KG1 (cell line): ENCODE data around the gene GSK3A.

Experiments used
- DNase-seq: peaks from one replicate; lab custom pipeline; 2025; lab: John Stamatoyannopoulos, UW

GSK3A gene

DNA sequence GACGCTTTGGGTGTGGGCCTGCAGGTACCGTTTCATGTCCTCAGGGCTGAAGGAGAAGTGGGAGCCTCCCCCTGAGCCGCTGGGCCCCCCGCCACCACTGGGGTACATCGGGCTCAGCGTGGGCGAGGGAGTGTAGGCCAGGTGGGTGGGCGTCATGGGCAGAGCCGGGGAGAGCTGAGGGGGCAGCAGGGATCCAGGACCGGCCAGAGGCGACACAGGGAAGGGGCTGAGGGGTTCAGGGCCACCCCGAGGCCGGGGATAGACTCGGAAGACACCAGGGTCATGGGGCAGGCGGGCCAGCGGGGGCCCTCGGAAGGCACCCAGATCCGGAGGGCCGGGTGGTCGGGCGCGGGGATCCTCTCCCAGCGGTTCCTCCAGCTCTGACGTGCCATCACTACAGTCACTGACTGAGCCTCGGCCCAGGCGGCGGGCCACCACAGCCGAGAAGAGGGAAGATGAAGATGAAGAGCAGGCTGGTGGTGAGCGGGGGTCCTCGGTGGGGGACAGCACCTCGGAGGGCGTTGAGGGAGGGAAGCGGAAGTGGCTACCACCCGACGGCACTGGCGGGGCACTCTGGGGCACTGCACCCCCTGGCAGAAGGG lies 6.8 kb upstream of the GSK3A start:
- DNase-seq, result no peak

DNA sequence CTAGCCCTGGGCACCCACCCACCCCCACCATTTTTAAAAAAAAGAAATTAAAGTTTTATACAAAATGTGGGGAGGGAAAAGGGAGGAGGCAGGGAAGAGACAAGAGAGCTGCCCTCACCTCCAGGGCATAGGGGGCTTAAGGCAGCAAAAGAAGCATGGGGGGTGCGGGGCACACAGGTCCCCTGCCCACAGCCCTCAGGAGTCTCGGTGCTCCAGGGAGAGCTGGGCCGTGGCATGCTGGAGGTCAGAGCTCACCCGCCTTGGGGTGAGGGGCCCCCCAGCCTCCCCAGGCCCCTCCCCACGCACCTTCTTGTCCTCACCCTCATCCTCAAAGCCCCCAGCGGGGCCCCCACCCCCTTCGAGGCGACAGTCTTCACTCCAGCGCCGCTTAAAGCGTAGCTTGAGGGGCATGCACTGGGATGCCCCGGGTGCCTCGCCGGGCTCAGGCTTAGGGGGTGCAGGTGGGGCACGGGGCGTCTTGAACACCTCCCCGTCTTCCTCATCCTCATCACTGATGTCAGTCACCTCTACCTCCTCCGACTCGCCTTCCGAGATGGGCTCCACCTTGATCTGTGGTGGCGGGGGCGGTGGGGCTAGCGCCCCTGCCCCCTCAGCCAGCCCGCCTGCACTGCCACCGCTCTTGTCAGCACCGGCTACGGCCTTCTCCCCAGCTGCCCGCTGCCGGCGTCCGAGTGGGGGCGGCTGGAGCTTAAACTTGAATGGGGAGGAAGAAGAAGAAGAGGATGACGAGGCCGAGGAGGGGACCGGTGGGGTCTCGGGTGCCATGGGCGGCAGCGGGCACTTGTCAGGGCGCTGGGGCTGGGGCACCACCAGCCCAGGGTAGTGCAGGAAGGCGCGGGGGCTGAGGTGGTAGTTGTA lies 6.1 kb upstream of the GSK3A start:
- DNase-seq, result no peak

DNA sequence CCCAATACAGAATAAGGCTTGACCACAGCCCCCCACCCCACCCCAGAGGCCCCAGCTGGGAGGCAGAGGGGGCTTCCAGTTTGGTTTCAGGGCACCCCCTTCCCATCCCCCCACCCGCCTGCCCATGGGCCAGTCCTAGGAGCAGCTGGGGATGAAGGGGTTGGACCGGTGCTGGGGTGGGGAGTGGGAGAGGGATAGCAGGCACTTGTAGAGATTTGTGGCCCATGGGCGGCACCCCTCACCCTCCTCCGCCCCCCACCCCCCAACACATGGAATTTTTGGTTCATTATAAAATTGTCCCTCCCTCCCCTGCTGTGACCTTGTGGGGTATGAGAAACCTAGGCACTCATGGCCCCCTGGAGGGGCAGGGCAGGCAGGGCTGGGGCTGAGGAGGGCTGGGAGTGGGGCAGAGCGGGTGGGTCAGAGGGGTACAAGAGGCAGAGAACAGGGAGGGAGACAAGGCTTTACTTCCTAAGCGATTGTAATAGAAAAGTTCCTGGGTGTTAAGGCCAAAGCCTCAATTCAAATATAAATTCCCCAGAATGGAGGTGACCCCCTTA lies 5.3 kb upstream of the GSK3A start:
- no peak for DNase-seq

DNA sequence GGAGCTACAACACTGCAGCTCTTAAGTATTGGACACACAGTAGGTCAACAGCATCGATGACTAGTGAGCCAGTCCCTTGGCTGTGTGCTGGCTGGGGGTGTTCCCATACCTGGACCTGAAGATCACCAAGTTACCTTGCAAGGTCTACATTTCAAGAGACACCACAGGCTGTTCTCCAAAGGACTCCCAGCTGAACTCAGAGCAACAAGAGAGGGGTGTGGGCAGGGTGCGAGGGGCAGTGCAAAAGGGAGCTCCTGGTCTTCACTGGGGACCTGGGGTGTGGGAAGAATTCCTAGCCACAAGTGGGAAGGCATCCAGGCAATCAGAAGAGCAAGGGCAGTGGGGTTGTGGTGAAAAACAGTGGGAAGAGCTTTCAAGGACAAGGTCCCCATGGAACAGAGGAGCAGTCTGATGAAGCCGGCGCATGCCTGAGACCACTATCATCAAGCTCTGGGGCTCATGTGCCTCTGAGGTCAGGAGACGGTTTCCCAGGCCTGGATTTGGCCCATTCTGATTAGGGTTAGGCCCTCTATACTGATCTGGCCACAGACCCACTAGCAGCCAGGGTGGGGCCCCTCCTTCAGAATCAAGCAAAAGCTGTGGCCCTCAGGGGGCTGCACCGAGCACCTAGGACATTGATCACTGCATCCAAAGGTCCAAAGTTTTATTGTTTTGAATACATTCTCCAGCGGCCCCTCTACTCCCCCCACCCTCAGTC lies 4.7 kb upstream of the GSK3A start:
- no peak for DNase-seq

DNA sequence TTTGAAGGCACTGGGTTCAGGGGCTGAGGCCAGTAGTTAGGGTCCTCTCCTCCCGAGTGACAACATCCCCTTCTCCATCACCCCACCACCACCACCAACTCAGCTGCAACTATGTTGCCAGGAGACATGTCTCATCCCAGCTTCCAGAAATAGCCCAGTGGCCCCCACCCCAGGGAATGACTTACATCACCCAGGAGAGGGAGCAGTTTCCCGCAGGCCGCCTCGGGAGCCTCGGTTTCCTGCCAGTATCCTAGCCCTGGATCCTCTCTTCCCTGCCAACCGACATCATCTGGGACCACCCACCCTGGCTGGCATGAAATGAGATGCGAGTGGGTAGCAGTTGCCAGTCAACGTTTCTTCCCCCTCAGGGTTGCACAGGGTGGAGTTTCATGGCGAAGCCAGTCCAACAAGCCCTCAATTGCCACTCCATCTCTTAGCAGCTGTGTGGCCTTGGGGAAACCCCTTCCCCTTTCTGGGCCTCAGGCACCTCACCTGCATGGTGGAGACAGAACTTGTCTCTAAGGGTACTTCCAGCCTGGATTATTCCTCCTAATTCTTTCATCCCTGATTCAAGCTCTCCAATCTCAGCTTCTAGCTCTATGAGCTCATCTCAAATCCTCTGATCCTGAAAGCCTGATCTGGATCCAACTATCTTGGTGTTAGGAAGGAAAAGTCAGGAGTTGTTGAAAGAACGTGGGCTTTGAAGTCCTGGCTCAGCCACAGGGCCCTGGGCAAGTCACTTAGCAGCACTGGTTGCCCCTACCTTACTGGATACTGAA lies 3.9 kb upstream of the GSK3A start:
- no peak for DNase-seq

DNA sequence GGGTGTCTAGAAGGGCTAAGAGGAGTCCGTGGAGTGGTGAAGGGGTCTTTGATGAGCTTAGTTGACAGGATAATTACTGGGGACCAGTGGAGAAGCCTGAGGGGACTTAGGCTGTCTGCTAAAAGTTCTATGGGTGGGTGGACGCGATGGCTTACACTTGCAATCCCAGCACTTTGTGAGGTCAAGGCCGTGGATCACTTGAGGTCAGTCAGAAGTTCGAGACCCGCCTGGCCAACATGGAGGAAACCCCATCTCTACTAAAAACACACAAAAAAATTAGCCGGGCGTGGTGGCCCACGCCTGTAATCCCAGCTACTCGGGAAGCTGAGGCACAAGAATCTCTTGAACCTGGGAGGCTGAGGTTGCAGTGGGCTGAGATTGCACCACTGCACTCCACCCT lies 2.8 kb upstream of the GSK3A start:
- DNase-seq, result no peak

DNA sequence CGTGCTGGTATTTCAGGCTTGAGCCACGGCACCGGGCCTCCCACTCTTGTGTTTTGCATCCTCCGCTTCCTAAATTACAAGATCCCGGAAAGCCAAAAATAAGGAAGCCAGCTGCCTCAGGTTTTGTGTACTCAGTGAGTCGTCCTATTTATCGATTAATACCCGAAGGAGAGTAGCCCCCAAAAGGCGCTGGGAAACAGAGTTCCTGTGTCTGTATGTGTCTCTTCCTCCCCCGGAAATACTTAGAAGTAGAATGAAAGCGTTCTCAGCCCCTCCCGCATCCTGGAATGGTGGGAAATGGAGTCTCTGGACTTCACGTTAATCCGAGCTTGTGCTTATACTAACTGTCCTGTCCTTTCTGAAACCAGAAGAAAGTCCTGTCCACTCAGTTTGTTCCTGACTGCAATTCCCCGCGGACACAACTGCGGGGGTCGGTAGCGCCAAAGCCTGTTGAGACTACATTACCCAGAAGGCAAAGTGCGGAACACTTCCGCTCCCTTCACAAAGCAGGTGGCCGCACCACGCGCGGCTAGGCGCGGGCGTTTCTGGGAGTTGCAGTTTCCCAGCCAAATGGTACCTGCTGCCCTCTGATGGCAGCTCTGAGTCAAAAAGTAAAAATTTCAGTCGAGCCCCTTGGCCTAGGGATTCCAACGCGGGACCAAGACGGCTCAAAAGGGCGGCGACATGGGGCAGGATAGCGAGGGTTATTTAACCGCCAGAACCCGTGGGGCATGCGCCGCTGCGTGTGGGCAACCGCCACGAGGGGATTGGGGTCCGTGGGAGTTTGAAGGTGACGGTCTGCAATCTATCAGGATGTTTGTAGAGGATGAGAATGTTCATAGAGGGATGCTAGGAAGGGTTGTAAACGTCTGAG lies 2.2 kb upstream of the GSK3A start:
- peak; percentile 89 for DNase-seq

DNA sequence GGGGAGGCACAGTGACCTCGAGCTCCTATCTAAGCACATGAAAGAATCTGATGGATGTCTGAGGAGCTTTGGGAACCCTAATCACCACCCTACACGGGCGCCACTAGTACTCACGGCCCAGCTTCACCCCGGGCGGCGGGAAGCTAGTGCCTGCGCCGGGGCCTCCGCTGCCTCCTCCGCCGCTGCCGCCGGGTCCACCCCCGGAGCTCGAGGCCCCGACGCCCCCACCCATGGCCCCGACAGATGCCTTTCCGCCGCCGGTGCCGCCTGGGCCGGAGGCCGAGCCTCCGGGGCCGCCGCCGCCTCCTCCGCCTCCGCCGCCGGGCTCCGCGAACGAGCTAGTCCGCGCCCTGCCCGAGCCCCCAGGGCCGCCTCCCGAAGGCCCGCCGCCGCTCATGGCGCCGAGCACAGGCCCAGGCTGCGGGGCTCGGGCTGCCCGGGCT lies 312 bp downstream of the GSK3A start:
- no peak for DNase-seq

DNA sequence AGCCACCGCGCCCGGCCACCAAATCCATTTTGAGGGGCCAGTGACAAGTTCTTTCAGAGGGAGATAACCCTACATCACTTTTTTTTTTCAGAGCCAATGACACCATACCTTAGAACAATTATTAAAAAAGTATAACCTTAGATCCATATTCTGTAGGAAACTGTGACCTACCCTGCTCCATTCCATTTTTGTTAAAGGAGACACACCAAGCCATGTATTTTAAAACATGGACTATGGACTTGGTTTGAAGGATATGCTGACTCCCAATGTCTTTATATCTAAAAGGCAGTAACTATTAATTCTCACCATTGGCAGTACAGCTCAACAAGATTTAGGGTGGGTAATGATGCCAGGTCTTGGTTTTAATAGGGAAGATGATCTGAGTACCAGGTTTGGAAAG lies 1.1 kb downstream of the GSK3A start:
- no peak for DNase-seq

DNA sequence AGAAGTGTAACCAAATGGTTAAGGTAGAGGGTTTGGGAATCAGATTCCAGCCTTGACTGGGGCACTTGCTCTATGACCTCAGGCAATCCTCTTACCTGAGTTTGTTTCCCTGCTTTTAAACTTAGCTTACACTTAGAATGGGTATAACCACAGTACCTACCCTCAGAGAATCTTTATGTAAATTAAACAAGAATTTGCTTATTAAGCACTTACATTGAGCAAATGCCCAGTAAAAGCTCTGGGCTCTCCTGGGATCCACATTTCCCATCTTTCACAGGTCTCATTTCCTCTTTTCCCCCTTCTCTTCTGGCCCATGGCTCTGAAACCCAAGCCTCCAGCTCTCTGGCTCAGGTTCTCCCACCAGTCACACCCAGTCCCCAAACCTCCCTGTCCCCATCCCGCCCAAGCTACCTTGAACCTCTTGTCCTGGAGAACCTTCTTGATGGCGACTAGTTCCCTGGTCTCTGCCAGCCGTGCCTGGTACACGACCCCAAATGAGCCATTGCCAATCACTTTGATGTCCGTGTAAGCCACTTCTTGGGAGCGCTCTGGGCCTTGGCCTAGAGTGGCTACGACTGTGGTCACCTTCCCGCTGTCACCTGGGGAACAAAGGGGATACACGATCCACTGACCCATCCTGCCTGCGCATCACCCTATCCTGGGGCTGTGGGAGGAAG lies 2.7 kb downstream of the GSK3A start:
- no peak for DNase-seq

DNA sequence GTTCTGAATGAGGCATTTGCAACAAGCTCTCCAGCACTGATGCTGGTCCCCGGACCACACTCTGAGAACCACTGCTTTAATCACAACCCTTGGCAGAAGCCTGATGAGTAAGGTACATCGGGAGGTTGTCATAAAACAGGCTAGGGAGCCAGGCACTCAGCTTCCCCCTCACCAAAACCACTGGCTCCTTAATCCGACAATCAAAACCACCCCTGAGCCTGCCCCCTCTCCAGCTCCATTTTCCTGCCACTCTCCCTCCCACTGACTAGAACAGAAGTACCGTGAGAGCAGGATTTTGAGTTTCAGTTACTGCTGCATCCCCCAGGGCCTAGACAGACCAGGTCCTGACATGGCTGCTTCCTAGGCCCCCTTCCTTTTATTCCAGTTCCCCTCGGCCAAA lies 7.2 kb downstream of the GSK3A start:
- no peak for DNase-seq

DNA sequence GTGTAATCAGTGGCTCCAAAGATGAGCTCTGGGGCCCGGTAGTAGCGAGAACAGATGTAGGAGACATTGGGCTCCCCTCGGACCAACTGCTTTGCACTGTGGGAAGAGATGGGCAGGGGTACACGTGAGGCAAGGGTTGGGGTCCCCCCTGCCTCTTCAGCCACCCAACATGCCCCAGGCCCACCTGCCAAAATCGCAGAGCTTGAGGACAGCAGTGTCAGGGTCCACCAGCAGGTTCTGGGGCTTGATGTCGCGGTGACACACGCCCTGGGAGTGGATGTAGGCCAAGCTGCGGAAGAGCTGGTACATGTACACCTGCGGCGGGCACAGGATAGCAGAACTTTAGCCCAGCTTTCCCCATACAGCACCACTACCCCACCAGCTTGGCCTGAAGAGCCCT lies 8.0 kb downstream of the GSK3A start:
- no peak for DNase-seq

DNA sequence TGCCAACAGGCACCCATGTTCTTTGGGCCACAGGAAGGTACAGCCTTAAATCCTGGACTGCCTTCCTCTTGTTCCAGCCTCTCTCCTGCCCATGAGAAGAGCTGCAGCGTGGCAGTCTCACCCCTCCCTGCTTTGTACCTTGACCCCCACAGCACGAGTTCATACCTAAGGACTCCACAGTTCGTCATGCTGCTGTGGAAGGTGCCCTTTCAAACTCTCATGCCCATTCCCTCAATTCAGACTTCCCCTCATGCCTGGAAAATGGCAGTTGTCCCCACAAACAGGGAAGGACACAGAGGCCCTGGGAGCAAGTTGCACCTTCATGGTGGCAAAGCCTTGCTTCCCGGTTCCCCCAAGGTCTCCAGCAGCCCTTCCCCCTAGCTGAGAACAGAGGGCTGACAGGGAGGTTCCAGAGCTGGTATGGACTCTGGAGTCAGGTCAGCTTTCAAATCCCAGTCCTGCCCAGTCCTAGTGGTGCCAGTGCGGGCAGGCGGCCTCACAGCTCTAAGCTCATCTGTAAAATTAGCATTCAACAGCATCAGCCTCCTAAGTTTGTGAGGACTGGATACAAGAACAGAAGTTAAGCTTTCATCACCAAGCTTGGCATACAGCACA lies 8.6 kb downstream of the GSK3A start:
- DNase-seq, result no peak

DNA sequence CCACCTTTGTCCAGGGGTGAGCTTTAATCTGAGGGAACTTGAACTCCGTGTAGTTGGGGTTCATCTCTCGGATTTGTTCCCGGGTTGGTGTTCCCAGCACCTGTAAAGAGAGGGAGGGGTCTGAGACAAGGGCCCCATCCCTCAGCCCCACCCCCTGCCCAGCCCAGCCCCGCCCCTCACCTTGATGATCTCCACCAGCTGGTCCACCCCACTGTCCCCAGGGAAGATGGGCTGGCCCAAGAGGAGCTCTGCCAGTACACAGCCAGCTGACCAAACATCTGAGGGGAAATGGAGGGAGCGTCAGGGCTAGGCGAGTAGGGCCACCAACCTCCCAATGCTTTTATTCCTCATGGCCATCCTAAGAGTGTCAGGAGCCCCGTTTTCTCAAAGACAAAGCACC lies 9.3 kb downstream of the GSK3A start:
- no peak for DNase-seq

DNA sequence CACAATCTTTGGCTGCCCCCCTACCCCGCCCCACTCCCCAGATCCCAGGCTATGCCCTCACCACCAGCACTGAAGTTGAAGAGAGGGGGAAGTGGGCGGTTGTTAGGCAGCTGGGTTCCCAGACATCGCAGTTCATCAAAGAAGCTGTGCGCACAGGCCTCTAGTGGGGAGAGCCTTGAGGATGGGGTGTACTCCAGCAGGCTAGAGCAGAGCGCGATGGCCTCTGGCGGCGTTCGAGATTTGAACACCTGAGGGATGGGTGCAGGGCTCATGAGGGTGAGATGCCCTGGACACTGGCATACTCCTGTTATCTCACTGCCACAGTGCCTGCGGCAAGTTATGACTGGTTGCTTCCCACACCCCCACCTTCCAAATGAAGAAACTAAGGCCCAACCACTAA lies 10.0 kb downstream of the GSK3A start:
- no peak for DNase-seq

DNA sequence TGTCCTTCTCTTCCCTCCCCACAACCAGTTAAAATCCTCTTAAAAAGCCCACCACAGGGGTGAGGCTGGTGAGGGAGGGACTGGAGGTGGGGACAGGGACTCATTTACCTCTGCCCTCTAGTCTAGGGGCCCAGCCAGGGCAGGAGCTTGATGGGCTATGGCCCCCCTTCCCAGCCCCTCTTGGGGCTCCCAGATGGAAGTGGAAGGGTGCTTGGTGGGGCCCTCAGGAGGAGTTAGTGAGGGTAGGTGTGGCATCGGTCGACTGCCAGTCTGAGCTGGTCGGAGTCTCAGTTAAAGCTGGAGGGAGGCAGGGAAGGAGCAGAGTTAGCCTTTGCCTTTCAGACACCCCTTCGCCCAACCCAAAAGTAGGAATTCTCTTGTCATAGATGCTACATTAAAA lies 11.8 kb downstream of the GSK3A start:
- no peak for DNase-seq

DNA sequence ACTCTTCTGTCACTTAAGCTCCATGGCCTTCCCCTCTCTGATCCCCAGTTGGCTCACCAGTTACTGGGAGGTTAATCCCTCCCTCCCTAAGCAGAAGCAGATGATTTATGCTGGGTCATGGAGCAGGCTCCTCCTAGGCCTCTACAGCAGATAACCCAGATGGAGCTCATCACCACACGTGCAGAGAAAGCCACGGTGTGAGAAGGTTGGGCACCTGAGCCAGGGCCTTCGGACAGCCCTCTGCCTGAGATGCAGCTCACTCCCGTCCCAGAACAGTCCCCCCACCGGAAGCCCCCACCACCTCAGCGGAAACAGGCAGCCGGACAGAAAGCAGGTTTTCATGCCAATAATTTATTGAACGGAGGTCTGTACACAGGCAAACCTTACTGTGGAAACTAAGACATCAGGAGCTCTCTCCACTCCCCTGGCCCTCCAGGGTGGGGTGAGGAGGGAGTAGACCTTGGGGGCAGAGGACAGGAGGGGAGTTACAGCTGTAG lies 12.5 kb downstream of the GSK3A start:
- DNase-seq, result no peak

DNA sequence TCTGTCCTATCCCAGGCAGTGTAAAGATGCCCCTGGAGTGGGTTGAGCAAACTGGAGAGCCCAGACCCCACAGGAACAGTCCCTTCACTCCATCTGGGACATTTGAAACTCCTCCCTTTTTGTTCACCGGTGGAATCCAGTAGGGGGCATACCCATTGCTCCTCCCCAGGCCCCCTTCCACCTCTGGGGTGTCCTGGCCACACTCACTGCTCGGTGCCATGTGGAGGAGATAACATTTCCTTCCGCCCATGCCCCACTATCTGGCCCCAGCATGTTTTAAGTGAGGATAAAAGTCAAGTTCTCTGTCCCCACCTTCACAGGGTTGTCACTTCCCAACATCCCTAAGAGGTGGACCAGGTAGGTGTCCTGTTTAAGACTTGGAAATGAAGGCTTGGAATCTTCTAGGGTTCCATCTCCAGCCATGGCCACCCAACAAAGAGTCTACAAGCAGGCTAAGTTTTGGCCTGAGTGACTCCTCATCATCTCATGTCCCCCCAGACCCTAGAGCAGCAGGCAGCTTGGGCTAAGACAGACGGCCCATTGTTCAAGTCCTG lies 13.0 kb downstream of the GSK3A start:
- DNase-seq, result no peak

DNA sequence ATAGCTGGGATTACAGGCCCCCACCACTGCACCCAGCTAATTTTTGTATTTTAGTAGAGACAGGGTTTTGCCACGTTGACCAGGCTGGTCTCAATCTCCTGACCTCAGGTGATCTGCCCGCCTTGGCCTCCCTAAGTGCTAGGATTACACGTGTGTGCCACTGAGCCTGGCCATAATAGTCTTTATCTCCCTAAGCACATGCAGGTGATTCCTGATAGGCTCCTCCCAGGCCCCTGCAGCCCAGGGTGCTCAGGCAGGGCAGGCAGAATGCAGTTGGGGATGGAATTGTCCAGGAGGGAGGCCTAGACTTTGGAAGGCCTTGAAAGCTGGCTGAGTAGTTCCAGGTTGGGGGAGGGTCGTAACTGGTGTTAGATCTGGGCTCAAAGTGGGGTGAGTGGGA lies 13.8 kb downstream of the GSK3A start:
- DNase-seq, result no peak
